Left ventricle myocardium inferior (tissue), 1 donor: ENCODE measurements around the gene SPTB. TPM values are rescaled to one million over a fixed set of nuclear protein-coding genes. Genes with fewer than 3 reads are reported as not detected.
A peak's percentile ranks its signal among the peaks of the same experiment; 100 is the strongest.

Source experiments
- DNase-seq: peaks from one replicate; pipeline ENCODE4 v3.0.0-alpha.2; 2020
- H3K27ac ChIP-seq: fragments of 200-600 bp; replicated peaks from 2 replicates; pipeline ENCODE4 v1.8.0; 2021
- H3K27me3 ChIP-seq: fragments of 200-600 bp; 2 replicates; pipeline ENCODE4 v1.8.0; 2021; ENCODE audit warnings: low read depth
- H3K36me3 ChIP-seq: fragments of 200-600 bp; 2 replicates; pipeline ENCODE4 v1.8.0; 2021
- H3K4me1 ChIP-seq: fragments of 200-600 bp; 2 replicates; pipeline ENCODE4 v1.8.0; 2021
- H3K4me3 ChIP-seq: fragments of 200-600 bp; 2 replicates; pipeline ENCODE4 v1.8.0; 2021; ENCODE audit warnings: mild to moderate bottlenecking, moderate library complexity
- H3K9me3 ChIP-seq: fragments of 200-600 bp; replicated peaks from 2 replicates; pipeline ENCODE4 v1.8.0; 2021
- CTCF ChIP-seq: fragments of 200-600 bp; IDR thresholded peaks from 2 replicates; pipeline ENCODE4 v1.8.0; 2021; ENCODE audit warnings: antibody characterized with exemption, mild to moderate bottlenecking, borderline replicate concordance
- intact Hi-C: fragments of 100-400 bp; cut with micrococcal nuclease; formaldehyde crosslinking; loops from one replicate; pipeline ENCODE4 v1.11.0; 2022
- total RNA-seq: library from RNA; stranded (reverse); fragmentation: NEBNext Ultra II Directional; extraction: Animal tissue kit (Norgen Biotek cat#: 25700); gene quantifications from one replicate; pipeline ENCODE4 v1.2.1, GENCODE V29; 2021
- donor health status: DM: no; HTN: yes; CAD: no; lungs with severe emphysema.

The SPTB gene
- total RNA-seq, 1 donor from 2014 or later: 82.2 TPM

- TF ChIP-seq CTCF: no peak
- Histone ChIP-seq H3K4me1 (no peaks in the 10 kb centered on the region), H3K27me3 (no peaks in the 10 kb centered on the region), H3K4me3 (no peak overlapping the region), H3K36me3 (no peaks in the 10 kb centered on the region), H3K27ac (no peak overlapping the region), H3K9me3 (no peaks in the 10 kb centered on the region)
- intact Hi-C loops: no loop called here
- no peak for DNase-seq
These were observed 20.3 kb upstream of the SPTB start for GRCh38 chr14:64899958-64900357.

GRCh38 chr14:64891839-64892375 lies 12.2 kb upstream of the SPTB start:
- intact Hi-C loops: loop anchor here (5.0 kb wide), 1 partner anchor 70 kb away; no protein-coding TSS in a partner anchor
- Histone ChIP-seq H3K27ac (no peak overlapping the region), H3K4me3 (no peak overlapping the region), H3K9me3 (no peaks in the 10 kb centered on the region), H3K4me1 (no peaks in the 10 kb centered on the region), H3K36me3 (no peaks in the 10 kb centered on the region), H3K27me3 (peaks cover 18% of the 10 kb centered on the region)
- no peak for DNase-seq
- TF ChIP-seq CTCF: peak; percentile 73

GRCh38 chr14:64891173-64891838 lies 11.6 kb upstream of the SPTB start:
- intact Hi-C loops: loop anchor here (5.0 kb wide), 1 partner anchor 69 kb away; no protein-coding TSS in a partner anchor
- H3K27ac ChIP-seq: no peak overlapping the region

GRCh38 chr14:64889352-64889751 lies 9.6 kb upstream of the SPTB start:
- peaks cover 18% of the 10 kb centered on the region for H3K27me3 ChIP-seq
- H3K36me3 ChIP-seq: no peaks in the 10 kb centered on the region
- no peaks in the 10 kb centered on the region for H3K4me1 ChIP-seq
- no peak overlapping the region for H3K4me3 ChIP-seq
- intact Hi-C loops: no loop called here
- H3K9me3 ChIP-seq: no peaks in the 10 kb centered on the region
- H3K27ac ChIP-seq: no peak overlapping the region
- no peak for DNase-seq
- no peak for TF ChIP-seq CTCF

More at GRCh38 chr14:64891173-64891838, 11.6 kb upstream of the SPTB start:
- Histone ChIP-seq H3K4me3 (no peak overlapping the region), H3K9me3 (no peaks in the 10 kb centered on the region), H3K27me3 (peaks cover 18% of the 10 kb centered on the region), H3K4me1 (no peaks in the 10 kb centered on the region), H3K36me3 (no peaks in the 10 kb centered on the region)
- no peak for DNase-seq
- TF ChIP-seq CTCF: no peak

GRCh38 chr14:64885559-64885958 lies 5.9 kb upstream of the SPTB start:
- no peak for TF ChIP-seq CTCF
- DNase-seq: no peak
- Histone ChIP-seq H3K4me3 (no peak overlapping the region), H3K4me1 (peaks cover 6% of the 10 kb centered on the region), H3K27ac (no peak overlapping the region), H3K9me3 (no peaks in the 10 kb centered on the region), H3K36me3 (no peaks in the 10 kb centered on the region), H3K27me3 (peaks cover 41% of the 10 kb centered on the region)
- intact Hi-C loops: no loop called here
